Mesenchymal stem cell (in vitro differentiated cells and primary cell): ENCODE results near the gene LAMC3.

Experiments
- DNase-seq: peaks from one replicate; pipeline ENCODE4 v3.0.0-alpha.2; 2013
- H2AFZ ChIP-seq: one replicate; pipeline ENCODE4 v1.6.1; 2013; ENCODE audit warnings: low read depth, mild to moderate bottlenecking, control low read depth, inconsistent platforms, low read length, moderate library complexity
- H2AK5ac ChIP-seq: 2 replicates; pipeline ENCODE4 v1.6.1; 2013; ENCODE audit warnings: low read length, moderate library complexity, mild to moderate bottlenecking, inconsistent platforms; ENCODE audit not compliant: severe bottlenecking
- H2BK120ac ChIP-seq: one replicate; pipeline ENCODE4 v1.6.1; 2013; ENCODE audit warnings: low read depth, mild to moderate bottlenecking, inconsistent platforms, low read length, moderate library complexity
- H2BK12ac ChIP-seq, 2 experiments: one replicate each; pipeline ENCODE4 v1.6.1; 2013; ENCODE audit warnings: inconsistent platforms in 2 of 2, low read length in 2 of 2, mild to moderate bottlenecking in 2 of 2, moderate library complexity in 2 of 2, control low read depth in 1 of 2
- H2BK15ac ChIP-seq: one replicate; pipeline ENCODE4 v1.6.1; 2013; ENCODE audit warnings: mild to moderate bottlenecking, low read depth, inconsistent platforms; ENCODE audit not compliant: poor library complexity, severe bottlenecking
- H2BK5ac ChIP-seq: 2 replicates; pipeline ENCODE4 v1.6.1; 2013; ENCODE audit warnings: low read depth, mild to moderate bottlenecking, low read length, control low read depth, inconsistent platforms; ENCODE audit not compliant: poor library complexity, severe bottlenecking
- H3K14ac ChIP-seq, 2 experiments: one replicate each; pipeline ENCODE4 v1.6.1; 2013; ENCODE audit warnings: inconsistent platforms in 2 of 2, low read length in 2 of 2, control low read depth in 1 of 2, mild to moderate bottlenecking in 1 of 2, moderate library complexity in 1 of 2
- H3K18ac ChIP-seq, 2 experiments: one replicate each; pipeline ENCODE4 v1.6.1; 2013; ENCODE audit warnings: inconsistent platforms in 2 of 2, low read length in 2 of 2, control low read depth in 1 of 2, low read depth in 1 of 2, mild to moderate bottlenecking in 1 of 2
- H3K23ac ChIP-seq, 2 experiments: one replicate each; pipeline ENCODE4 v1.6.1; 2013; ENCODE audit warnings: inconsistent platforms in 2 of 2, low read length in 2 of 2, mild to moderate bottlenecking in 2 of 2, moderate library complexity in 2 of 2, control low read depth in 1 of 2
- H3K27ac ChIP-seq: 2 replicates; pipeline ENCODE4 v1.5.1; 2013; ENCODE audit warnings: mild to moderate bottlenecking, moderate library complexity, low read length, control low read depth, inconsistent platforms; ENCODE audit not compliant: poor library complexity, severe bottlenecking
- H3K27me3 ChIP-seq, 2 experiments: 2 replicates each; pipeline versions ENCODE4 v1.6.1 to v1.7.0; 2013; ENCODE audit warnings: low read length in 2 of 2, mild to moderate bottlenecking in 2 of 2, moderate library complexity in 2 of 2, control low read depth in 1 of 2, inconsistent platforms in 1 of 2; ENCODE audit not compliant: control insufficient read depth in 1 of 2, insufficient read depth in 1 of 2
- H3K36me3 ChIP-seq, 2 experiments: 2 replicates each; pipeline versions ENCODE4 v1.6.1 to v1.7.0; 2013; ENCODE audit warnings: low read length in 2 of 2, control low read depth in 1 of 2, inconsistent platforms in 1 of 2, low read depth in 1 of 2, mild to moderate bottlenecking in 1 of 2; ENCODE audit not compliant: insufficient read depth in 2 of 2, control insufficient read depth in 1 of 2
- H3K4ac ChIP-seq, 2 experiments: one replicate each; pipeline ENCODE4 v1.6.1; 2013; ENCODE audit warnings: inconsistent platforms in 2 of 2, low read length in 2 of 2, mild to moderate bottlenecking in 2 of 2, moderate library complexity in 2 of 2, control low read depth in 1 of 2, low read depth in 1 of 2
- H3K4me1 ChIP-seq: 2 replicates; pipeline ENCODE4 v1.6.1; 2013; ENCODE audit warnings: low read depth, low read length, control low read depth; ENCODE audit not compliant: control insufficient read depth, insufficient read depth
- H3K4me2 ChIP-seq: 2 replicates; pipeline ENCODE4 v1.6.1; 2013; ENCODE audit warnings: low read length, mild to moderate bottlenecking, inconsistent platforms; ENCODE audit not compliant: poor library complexity, severe bottlenecking
- H3K4me3 ChIP-seq, 2 experiments: 2 replicates each; pipeline versions ENCODE4 v1.5.1 to v1.7.0; 2013; ENCODE audit warnings: low read length in 2 of 2, mild to moderate bottlenecking in 2 of 2, control low read depth in 1 of 2, low read depth in 1 of 2; ENCODE audit not compliant: insufficient read depth in 1 of 2
- H3K79me1 ChIP-seq: replicated peaks from 2 replicates; pipeline ENCODE4 v1.6.1; 2013; ENCODE audit warnings: mild to moderate bottlenecking, control low read depth, low read length, inconsistent platforms; ENCODE audit not compliant: poor library complexity, severe bottlenecking
- H3K9ac ChIP-seq: 2 replicates; pipeline ENCODE4 v1.7.0; 2013; ENCODE audit warnings: mild to moderate bottlenecking, low read length, moderate library complexity
- H3K9me3 ChIP-seq: 2 replicates; pipeline ENCODE4 v1.7.0; 2013; ENCODE audit warnings: mild to moderate bottlenecking, low read length; ENCODE audit not compliant: control insufficient read depth
- H4K8ac ChIP-seq: one replicate; pipeline ENCODE4 v1.6.1; 2013; ENCODE audit warnings: inconsistent platforms, mild to moderate bottlenecking, low read length, moderate library complexity
- H4K91ac ChIP-seq: one replicate; pipeline ENCODE4 v1.6.1; 2013; ENCODE audit warnings: mild to moderate bottlenecking, low read length, inconsistent platforms
- WGBS: methylation state at CpG from one replicate; pipeline ENCODE4 v1.1.7; 2013; ENCODE audit warnings: mixed read lengths; 5-methylcytosine and 5-hydroxymethylcytosine counted together

LAMC3 gene

DNA sequence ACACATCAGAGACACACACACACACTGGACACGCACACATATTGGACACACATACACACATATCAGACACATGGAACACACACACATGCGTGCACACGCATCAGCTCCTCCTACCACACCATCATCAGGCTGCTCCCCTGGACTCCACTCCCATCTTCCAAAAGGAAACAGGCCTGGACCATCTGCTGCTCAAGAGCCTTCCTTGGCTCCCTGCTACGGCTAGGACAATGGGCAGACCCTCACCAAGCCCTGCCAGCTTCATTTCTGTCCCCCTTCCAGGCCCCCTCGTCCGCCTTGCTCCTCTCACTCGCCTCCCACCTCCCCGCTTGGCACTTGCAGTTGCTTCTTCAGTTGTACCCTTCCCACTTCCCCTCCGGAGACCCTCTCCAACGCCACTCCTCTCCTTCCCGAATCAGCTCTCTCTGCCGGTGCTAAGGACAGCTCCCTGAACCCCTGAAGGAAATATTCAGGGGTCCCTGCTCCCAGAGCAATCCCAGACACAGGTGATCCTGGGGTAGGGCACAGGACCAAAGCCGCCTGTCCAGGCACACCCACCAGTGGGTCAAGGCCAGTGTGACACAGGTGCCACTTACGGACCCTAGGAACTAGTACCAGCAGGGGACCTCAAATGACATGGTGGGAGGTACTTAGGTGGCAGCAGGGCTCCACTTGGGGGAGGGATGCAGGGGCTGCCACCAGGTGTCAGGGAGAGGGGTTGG lies 12.1 kb upstream of the LAMC3 start:
- H3K9ac ChIP-seq, result no peak overlapping the region
- H3K9me3 ChIP-seq, result no peaks in the 10 kb centered on the region
- no peaks in the 10 kb centered on the region for H3K36me3 ChIP-seq
- no peak overlapping the region for H3K27ac ChIP-seq
- no peak overlapping the region for H3K4me3 ChIP-seq
- H3K4me2 ChIP-seq, result no peak overlapping the region
- H3K4ac ChIP-seq, result no peak overlapping the region
- DNase-seq, result no peak
- H3K4me1 ChIP-seq, result peaks cover 10% of the 10 kb centered on the region
- H4K91ac ChIP-seq, result peak overlapping the region; percentile 14
- WGBS, result 76% methylated on average over 14 of the region's 14 CpGs
- H3K27me3 ChIP-seq, result peaks cover 26 to 33% of the 10 kb centered on the region in 2 experiments
- no peak overlapping the region for H2AFZ ChIP-seq
- H3K79me1 ChIP-seq, result no peaks in the 10 kb centered on the region
- no peak overlapping the region for H3K23ac ChIP-seq
- no peak overlapping the region for H2BK120ac ChIP-seq
- no peak overlapping the region for H4K8ac ChIP-seq
- H2BK12ac ChIP-seq, result no peak overlapping the region
- H2BK5ac ChIP-seq, result no peak overlapping the region
- no peak overlapping the region for H3K14ac ChIP-seq
- H2BK15ac ChIP-seq, result no peak overlapping the region
- H3K18ac ChIP-seq, result no peak overlapping the region
- H2AK5ac ChIP-seq, result no peak overlapping the region

DNA sequence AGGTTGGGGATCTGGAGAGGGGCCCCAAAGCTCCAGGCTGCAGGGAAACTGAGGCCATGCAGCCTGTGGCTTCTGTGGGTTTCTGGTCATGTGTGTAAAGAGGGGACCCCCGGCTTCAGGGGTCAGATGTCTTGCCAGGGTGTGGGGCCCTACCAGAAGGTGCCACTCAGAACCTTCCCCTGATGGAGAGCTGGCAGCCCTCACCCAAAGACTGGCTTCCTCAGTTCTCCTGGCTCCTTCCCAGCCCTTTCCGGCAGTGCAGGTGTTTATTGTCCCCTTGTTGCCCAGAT lies 11.6 kb upstream of the LAMC3 start:
- no peak overlapping the region for H3K14ac ChIP-seq
- no peak overlapping the region for H2BK15ac ChIP-seq
- H3K27me3 ChIP-seq, result peaks cover 28 to 29% of the 10 kb centered on the region in 2 experiments
- no peak overlapping the region for H2BK12ac ChIP-seq
- no peak overlapping the region for H2AFZ ChIP-seq
- no peak overlapping the region for H3K27ac ChIP-seq
- H2BK5ac ChIP-seq, result no peak overlapping the region
- no peak for DNase-seq
- H4K91ac ChIP-seq, result no peak overlapping the region
- H3K36me3 ChIP-seq, result no peaks in the 10 kb centered on the region
- no peaks in the 10 kb centered on the region for H3K79me1 ChIP-seq
- no peak overlapping the region for H3K4me2 ChIP-seq
- no peak overlapping the region for H2BK120ac ChIP-seq
- H3K18ac ChIP-seq, result no peak overlapping the region
- 74% methylated on average over 2 of the region's 2 CpGs for WGBS
- no peak overlapping the region for H4K8ac ChIP-seq
- H2AK5ac ChIP-seq, result no peak overlapping the region
- peaks cover 9% of the 10 kb centered on the region for H3K4me1 ChIP-seq
- no peak overlapping the region for H3K4me3 ChIP-seq
- no peak overlapping the region for H3K23ac ChIP-seq
- H3K4ac ChIP-seq, result no peak overlapping the region
- no peak overlapping the region for H3K9ac ChIP-seq
- no peaks in the 10 kb centered on the region for H3K9me3 ChIP-seq

- peaks cover 7% of the 10 kb centered on the region for H3K4me1 ChIP-seq
- no peak overlapping the region for H2AK5ac ChIP-seq
- H3K23ac ChIP-seq, result no peak overlapping the region
- H3K9ac ChIP-seq, result peak overlapping the region; percentile 67
- H2BK120ac ChIP-seq, result no peak overlapping the region
- no peak overlapping the region for H4K91ac ChIP-seq
- H3K4ac ChIP-seq, result no peak overlapping the region
- H3K9me3 ChIP-seq, result no peaks in the 10 kb centered on the region
- H2AFZ ChIP-seq, result no peak overlapping the region
- H2BK12ac ChIP-seq, result no peak overlapping the region
- H4K8ac ChIP-seq, result no peak overlapping the region
- peak; percentile 64 for DNase-seq
- H3K14ac ChIP-seq, result no peak overlapping the region
- no peaks in the 10 kb centered on the region for H3K79me1 ChIP-seq
- peak overlapping the region in 1 of 2 experiments; percentile 46 for H3K4me3 ChIP-seq
- H3K4me2 ChIP-seq, result no peak overlapping the region
- WGBS, result 46% methylated on average over 28 of the region's 28 CpGs
- H2BK15ac ChIP-seq, result peak overlapping the region; percentile 31
- no peak overlapping the region for H2BK5ac ChIP-seq
- no peak overlapping the region for H3K18ac ChIP-seq
- H3K27ac ChIP-seq, result no peak overlapping the region
- H3K36me3 ChIP-seq, result no peaks in the 10 kb centered on the region
- H3K27me3 ChIP-seq, result peaks cover 21 to 29% of the 10 kb centered on the region in 2 experiments
Measured at GRCh38 chr9:130997925-130998596, 10.9 kb upstream of the LAMC3 start.

GRCh38 chr9:130998597-130999244 lies 10.3 kb upstream of the LAMC3 start:
- H4K91ac ChIP-seq, result no peak overlapping the region
- H3K23ac ChIP-seq, result no peak overlapping the region
- H2BK15ac ChIP-seq, result no peak overlapping the region
- H4K8ac ChIP-seq, result no peak overlapping the region
- H3K4ac ChIP-seq, result no peak overlapping the region
- H3K27ac ChIP-seq, result no peak overlapping the region
- no peak overlapping the region for H2AK5ac ChIP-seq
- 73% methylated on average over 22 of the region's 22 CpGs for WGBS
- no peak for DNase-seq
- no peaks in the 10 kb centered on the region for H3K36me3 ChIP-seq
- H3K9me3 ChIP-seq, result no peaks in the 10 kb centered on the region
- peak overlapping the region in 1 of 2 experiments; percentile 46 for H3K4me3 ChIP-seq
- peak overlapping the region in 1 of 2 experiments; percentile 15 for H3K14ac ChIP-seq
- H2AFZ ChIP-seq, result no peak overlapping the region
- no peak overlapping the region for H3K4me2 ChIP-seq
- peak overlapping the region; percentile 67 for H3K9ac ChIP-seq
- H2BK12ac ChIP-seq, result no peak overlapping the region
- H3K18ac ChIP-seq, result no peak overlapping the region
- H3K79me1 ChIP-seq, result no peaks in the 10 kb centered on the region
- no peak overlapping the region for H2BK5ac ChIP-seq
- H3K4me1 ChIP-seq, result peaks cover 7% of the 10 kb centered on the region
- no peak overlapping the region for H2BK120ac ChIP-seq
- peaks cover 21 to 29% of the 10 kb centered on the region in 2 experiments for H3K27me3 ChIP-seq
